WTC11 (cell line): ENCODE measurements around the gene KHDRBS1. TPM values are rescaled to one million over a fixed set of nuclear protein-coding genes. Genes with fewer than 3 reads are reported as not detected.

Experiments
- ATAC-seq: fragments of 200-7000 bp; cut with Tn5 transposase; 2 replicates; pipeline ENCODE4 v1.10.0; 2021; ENCODE audit warnings: mild to moderate bottlenecking, moderate library complexity
- CTCF ChIA-PET: fragments of 300-600 bp; sonication (Branson Sonifier 250); formaldehyde crosslinking; loops from one replicate; lab custom pipeline; 2021; ENCODE audit warnings: antibody characterized with exemption; lab: Charles Lee
- POLR2A ChIA-PET: fragments of 350-600 bp; sonication (Branson Sonifier 250); formaldehyde crosslinking; loops from one replicate; lab custom pipeline; 2021; ENCODE audit warnings: antibody characterized with exemption; lab: Charles Lee
- DNase-seq: peaks from one replicate; pipeline ENCODE4 v3.0.0; 2021; ENCODE audit warnings: low spot score
- H3K27ac Mint-ChIP-seq: 2 replicates; pipeline ENCODE4 v1.8.0; 2021; ENCODE audit warnings: mixed read lengths
- H3K27me3 Mint-ChIP-seq: 2 replicates; pipeline ENCODE4 v1.8.0; 2021; ENCODE audit warnings: low read depth, mild to moderate bottlenecking, moderate library complexity, mixed read lengths
- H3K36me3 Mint-ChIP-seq: 2 replicates; pipeline ENCODE4 v1.8.0; 2021; ENCODE audit warnings: mixed read lengths
- H3K4me1 Mint-ChIP-seq: 2 replicates; pipeline ENCODE4 v1.8.0; 2022; ENCODE audit warnings: mixed read lengths
- H3K4me3 Mint-ChIP-seq: 2 replicates; pipeline ENCODE4 v1.8.0; 2021; ENCODE audit warnings: mild to moderate bottlenecking, moderate library complexity, mixed read lengths
- H3K9me3 Mint-ChIP-seq: 2 replicates; pipeline ENCODE4 v1.8.0; 2021; ENCODE audit warnings: mixed read lengths
- ATF1 ChIP-seq: sonication (generic); formaldehyde crosslinking; IDR thresholded peaks from 2 replicates; pipeline ENCODE4 v1.8.1; 2023; ENCODE audit warnings: mild to moderate bottlenecking, moderate library complexity, missing genetic modification reagents
- CREB1 ChIP-seq: sonication (generic); formaldehyde crosslinking; IDR thresholded peaks from 2 replicates; pipeline ENCODE4 v1.8.0; 2023; ENCODE audit warnings: mild to moderate bottlenecking, missing genetic modification reagents
- CREM ChIP-seq: sonication (generic); formaldehyde crosslinking; IDR thresholded peaks from 2 replicates; pipeline ENCODE4 v1.8.1; 2022; ENCODE audit warnings: mild to moderate bottlenecking, missing genetic modification reagents, moderate library complexity
- EMX1 ChIP-seq: fragments of 250-450 bp; sonication (Bioruptor Pico); IDR thresholded peaks from 2 replicates; pipeline ENCODE4 v1.8.0; 2021; ENCODE audit warnings: mild to moderate bottlenecking
- FOXK1 ChIP-seq: sonication (generic); formaldehyde crosslinking; IDR thresholded peaks from 2 replicates; pipeline ENCODE4 v1.8.0; 2022; ENCODE audit warnings: mild to moderate bottlenecking, moderate library complexity, missing genetic modification reagents
- GRHL2 ChIP-seq: fragments of 250-450 bp; sonication (Bioruptor Pico); IDR thresholded peaks from 2 replicates; pipeline ENCODE4 v1.8.0; 2022; ENCODE audit warnings: mild to moderate bottlenecking, moderate library complexity; ENCODE audit not compliant: insufficient replicate concordance, severe bottlenecking
- KAT7 ChIP-seq: sonication (generic); formaldehyde crosslinking; IDR thresholded peaks from 2 replicates; pipeline ENCODE4 v1.8.1; 2023; ENCODE audit warnings: missing genetic modification reagents, mild to moderate bottlenecking, borderline replicate concordance
- MXD4 ChIP-seq: fragments of 250-450 bp; sonication (Bioruptor Pico); IDR thresholded peaks from 2 replicates; pipeline ENCODE4 v1.8.0; 2021; ENCODE audit warnings: mild to moderate bottlenecking, moderate library complexity, borderline replicate concordance
- MYBL2 ChIP-seq: sonication (generic); formaldehyde crosslinking; IDR thresholded peaks from 2 replicates; pipeline ENCODE4 v1.8.1; 2023; ENCODE audit warnings: mild to moderate bottlenecking, moderate library complexity, missing genetic modification reagents
- NFE2L1 ChIP-seq: sonication (generic); formaldehyde crosslinking; IDR thresholded peaks from 2 replicates; pipeline ENCODE4 v1.8.1; 2023; ENCODE audit warnings: missing genetic modification reagents
- SMAD4 ChIP-seq: sonication (generic); formaldehyde crosslinking; IDR thresholded peaks from 2 replicates; pipeline ENCODE4 v1.8.0; 2022; ENCODE audit warnings: mild to moderate bottlenecking, missing genetic modification reagents
- TEAD1 ChIP-seq: sonication (generic); formaldehyde crosslinking; IDR thresholded peaks from 2 replicates; pipeline ENCODE4 v1.8.0; 2022; ENCODE audit warnings: mild to moderate bottlenecking, missing genetic modification reagents
- TEAD4 ChIP-seq: sonication (generic); formaldehyde crosslinking; IDR thresholded peaks from 2 replicates; pipeline ENCODE4 v1.8.0; 2022; ENCODE audit warnings: mild to moderate bottlenecking, missing genetic modification reagents
- ZNF317 ChIP-seq: sonication (generic); formaldehyde crosslinking; IDR thresholded peaks from 2 replicates; pipeline ENCODE4 v1.8.1; 2023; ENCODE audit warnings: low read depth, mild to moderate bottlenecking, moderate library complexity, missing genetic modification reagents, borderline replicate concordance
- total RNA-seq: library from RNA; stranded (reverse); gene quantifications from 3 replicates; pipeline ENCODE4 v1.2.3, GENCODE V29; 2021
- TF ChIP-seq, protein P1 (sequence below): sonication (generic); formaldehyde crosslinking; IDR thresholded peaks from 2 replicates; pipeline ENCODE4 v1.8.1; 2023; ENCODE audit warnings: mild to moderate bottlenecking, missing genetic modification reagents, borderline replicate concordance
- TF ChIP-seq, protein P2 (sequence below): sonication (generic); formaldehyde crosslinking; IDR thresholded peaks from 2 replicates; pipeline ENCODE4 v1.8.1; 2023; ENCODE audit warnings: mild to moderate bottlenecking, missing genetic modification reagents, moderate library complexity
- TF ChIP-seq, protein P3 (sequence below): sonication (generic); formaldehyde crosslinking; IDR thresholded peaks from 2 replicates; pipeline ENCODE4 v1.8.1; 2022; ENCODE audit warnings: low read depth, missing genetic modification reagents, borderline replicate concordance
- TF ChIP-seq, protein P4 (sequence below): sonication (generic); formaldehyde crosslinking; IDR thresholded peaks from 2 replicates; pipeline ENCODE4 v1.8.1; 2023; ENCODE audit warnings: mild to moderate bottlenecking, moderate library complexity, missing genetic modification reagents
- TF ChIP-seq, protein P5 (sequence below): sonication (generic); formaldehyde crosslinking; IDR thresholded peaks from 2 replicates; pipeline ENCODE4 v1.8.0; 2022; ENCODE audit warnings: mild to moderate bottlenecking, missing genetic modification reagents
- TF ChIP-seq, protein P6 (sequence below): sonication (generic); formaldehyde crosslinking; IDR thresholded peaks from 2 replicates; pipeline ENCODE4 v1.8.1; 2022; ENCODE audit warnings: mild to moderate bottlenecking, missing genetic modification reagents, moderate library complexity, borderline replicate concordance

The KHDRBS1 gene
- total RNA-seq, 1 experiment from 2014 or later: 264 TPM

DNA sequence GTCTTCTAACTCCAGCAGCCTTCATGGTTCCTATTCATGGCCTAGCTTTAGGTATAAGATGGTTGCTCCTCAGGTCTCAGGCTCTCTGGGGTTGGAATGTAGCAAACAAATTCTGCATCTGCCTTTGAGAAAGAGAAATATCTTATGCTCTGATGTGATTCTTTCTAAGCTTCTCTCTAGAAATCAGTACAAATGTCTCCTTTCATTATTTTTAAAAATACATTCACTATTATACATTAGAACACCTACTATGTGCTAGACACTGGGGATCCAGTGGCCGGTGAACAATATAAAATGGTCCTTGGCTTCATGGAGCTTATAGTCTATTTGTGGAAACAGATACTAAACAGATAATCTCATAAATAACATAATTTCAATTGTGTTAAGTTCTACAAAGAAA lies 42.9 kb downstream of the KHDRBS1 start (continued):
- TF ChIP-seq SMAD4 (CRISPR knock-in tag): no peak

DNA sequence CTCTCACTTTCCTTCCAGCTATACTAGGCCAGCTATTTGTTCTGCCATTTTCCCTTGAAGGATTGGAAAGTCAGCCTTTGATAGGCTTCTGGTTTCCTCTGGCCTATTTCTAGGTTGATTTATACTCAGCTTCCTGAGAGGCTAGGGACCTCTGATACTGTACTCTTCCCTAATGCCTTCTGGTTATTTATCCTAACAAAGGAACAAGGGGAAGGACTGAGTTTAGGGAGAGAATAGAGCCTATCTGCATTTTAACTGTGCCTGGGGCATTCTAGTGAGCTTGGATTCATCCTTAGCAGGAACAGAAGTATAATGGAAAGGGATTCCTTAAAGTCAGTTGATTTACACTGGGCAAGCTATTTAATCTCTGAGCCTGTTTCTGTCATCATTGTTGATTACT lies 47.2 kb downstream of the KHDRBS1 start:
- peak; percentile 70 for ATAC-seq
- no peak for DNase-seq
- ChIA-PET POLR2A (interaction anchor here (1.1 kb wide), 1 partner anchor 12 kb away, joined by 5 read pairs; the partner anchor contains the start of gene TMEM39B), CTCF (interaction anchor here (0.5 to 3.6 kb wide), 8 partner anchors 12 to 1150 kb away, joined by 3 to 76 read pairs (median 4); partner anchors contain the start of gene TMEM39B)
- Mint-ChIP-seq H3K27me3 (no peaks in the 10 kb centered on the region), H3K4me3 (no peak overlapping the region), H3K27ac (no peak overlapping the region), H3K36me3 (peaks cover 54% of the 10 kb centered on the region), H3K9me3 (no peaks in the 10 kb centered on the region), H3K4me1 (peaks cover 49% of the 10 kb centered on the region)
- TF ChIP-seq, protein P1, sequence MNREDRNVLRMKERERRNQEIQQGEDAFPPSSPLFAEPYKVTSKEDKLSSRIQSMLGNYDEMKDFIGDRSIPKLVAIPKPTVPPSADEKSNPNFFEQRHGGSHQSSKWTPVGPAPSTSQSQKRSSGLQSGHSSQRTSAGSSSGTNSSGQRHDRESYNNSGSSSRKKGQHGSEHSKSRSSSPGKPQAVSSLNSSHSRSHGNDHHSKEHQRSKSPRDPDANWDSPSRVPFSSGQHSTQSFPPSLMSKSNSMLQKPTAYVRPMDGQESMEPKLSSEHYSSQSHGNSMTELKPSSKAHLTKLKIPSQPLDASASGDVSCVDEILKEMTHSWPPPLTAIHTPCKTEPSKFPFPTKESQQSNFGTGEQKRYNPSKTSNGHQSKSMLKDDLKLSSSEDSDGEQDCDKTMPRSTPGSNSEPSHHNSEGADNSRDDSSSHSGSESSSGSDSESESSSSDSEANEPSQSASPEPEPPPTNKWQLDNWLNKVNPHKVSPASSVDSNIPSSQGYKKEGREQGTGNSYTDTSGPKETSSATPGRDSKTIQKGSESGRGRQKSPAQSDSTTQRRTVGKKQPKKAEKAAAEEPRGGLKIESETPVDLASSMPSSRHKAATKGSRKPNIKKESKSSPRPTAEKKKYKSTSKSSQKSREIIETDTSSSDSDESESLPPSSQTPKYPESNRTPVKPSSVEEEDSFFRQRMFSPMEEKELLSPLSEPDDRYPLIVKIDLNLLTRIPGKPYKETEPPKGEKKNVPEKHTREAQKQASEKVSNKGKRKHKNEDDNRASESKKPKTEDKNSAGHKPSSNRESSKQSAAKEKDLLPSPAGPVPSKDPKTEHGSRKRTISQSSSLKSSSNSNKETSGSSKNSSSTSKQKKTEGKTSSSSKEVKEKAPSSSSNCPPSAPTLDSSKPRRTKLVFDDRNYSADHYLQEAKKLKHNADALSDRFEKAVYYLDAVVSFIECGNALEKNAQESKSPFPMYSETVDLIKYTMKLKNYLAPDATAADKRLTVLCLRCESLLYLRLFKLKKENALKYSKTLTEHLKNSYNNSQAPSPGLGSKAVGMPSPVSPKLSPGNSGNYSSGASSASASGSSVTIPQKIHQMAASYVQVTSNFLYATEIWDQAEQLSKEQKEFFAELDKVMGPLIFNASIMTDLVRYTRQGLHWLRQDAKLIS (CRISPR knock-in tag): no peak
- TF ChIP-seq FOXK1 (CRISPR knock-in tag): no peak
- TF ChIP-seq EMX1 (CRISPR knock-in tag): no peak
- TF ChIP-seq TEAD4 (CRISPR knock-in tag): no peak
- TF ChIP-seq, protein P2, sequence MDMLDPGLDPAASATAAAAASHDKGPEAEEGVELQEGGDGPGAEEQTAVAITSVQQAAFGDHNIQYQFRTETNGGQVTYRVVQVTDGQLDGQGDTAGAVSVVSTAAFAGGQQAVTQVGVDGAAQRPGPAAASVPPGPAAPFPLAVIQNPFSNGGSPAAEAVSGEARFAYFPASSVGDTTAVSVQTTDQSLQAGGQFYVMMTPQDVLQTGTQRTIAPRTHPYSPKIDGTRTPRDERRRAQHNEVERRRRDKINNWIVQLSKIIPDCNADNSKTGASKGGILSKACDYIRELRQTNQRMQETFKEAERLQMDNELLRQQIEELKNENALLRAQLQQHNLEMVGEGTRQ: no peak
- TF ChIP-seq, protein P3, sequence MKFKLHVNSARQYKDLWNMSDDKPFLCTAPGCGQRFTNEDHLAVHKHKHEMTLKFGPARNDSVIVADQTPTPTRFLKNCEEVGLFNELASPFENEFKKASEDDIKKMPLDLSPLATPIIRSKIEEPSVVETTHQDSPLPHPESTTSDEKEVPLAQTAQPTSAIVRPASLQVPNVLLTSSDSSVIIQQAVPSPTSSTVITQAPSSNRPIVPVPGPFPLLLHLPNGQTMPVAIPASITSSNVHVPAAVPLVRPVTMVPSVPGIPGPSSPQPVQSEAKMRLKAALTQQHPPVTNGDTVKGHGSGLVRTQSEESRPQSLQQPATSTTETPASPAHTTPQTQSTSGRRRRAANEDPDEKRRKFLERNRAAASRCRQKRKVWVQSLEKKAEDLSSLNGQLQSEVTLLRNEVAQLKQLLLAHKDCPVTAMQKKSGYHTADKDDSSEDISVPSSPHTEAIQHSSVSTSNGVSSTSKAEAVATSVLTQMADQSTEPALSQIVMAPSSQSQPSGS (CRISPR knock-in tag): no peak
- no peak for TF ChIP-seq MYBL2 (CRISPR knock-in tag)
- TF ChIP-seq KAT7: no peak
- TF ChIP-seq MXD4 (CRISPR knock-in tag): no peak
- no peak for TF ChIP-seq CREM (CRISPR knock-in tag)
- TF ChIP-seq, protein P4, sequence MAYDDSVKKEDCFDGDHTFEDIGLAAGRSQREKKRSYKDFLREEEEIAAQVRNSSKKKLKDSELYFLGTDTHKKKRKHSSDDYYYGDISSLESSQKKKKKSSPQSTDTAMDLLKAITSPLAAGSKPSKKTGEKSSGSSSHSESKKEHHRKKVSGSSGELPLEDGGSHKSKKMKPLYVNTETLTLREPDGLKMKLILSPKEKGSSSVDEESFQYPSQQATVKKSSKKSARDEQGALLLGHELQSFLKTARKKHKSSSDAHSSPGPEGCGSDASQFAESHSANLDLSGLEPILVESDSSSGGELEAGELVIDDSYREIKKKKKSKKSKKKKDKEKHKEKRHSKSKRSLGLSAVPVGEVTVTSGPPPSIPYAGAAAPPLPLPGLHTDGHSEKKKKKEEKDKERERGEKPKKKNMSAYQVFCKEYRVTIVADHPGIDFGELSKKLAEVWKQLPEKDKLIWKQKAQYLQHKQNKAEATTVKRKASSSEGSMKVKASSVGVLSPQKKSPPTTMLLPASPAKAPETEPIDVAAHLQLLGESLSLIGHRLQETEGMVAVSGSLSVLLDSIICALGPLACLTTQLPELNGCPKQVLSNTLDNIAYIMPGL (CRISPR knock-in tag): no peak
- no peak for TF ChIP-seq NFE2L1 (CRISPR knock-in tag)
- TF ChIP-seq ZNF317 (CRISPR knock-in tag): no peak
- TF ChIP-seq, protein P5, sequence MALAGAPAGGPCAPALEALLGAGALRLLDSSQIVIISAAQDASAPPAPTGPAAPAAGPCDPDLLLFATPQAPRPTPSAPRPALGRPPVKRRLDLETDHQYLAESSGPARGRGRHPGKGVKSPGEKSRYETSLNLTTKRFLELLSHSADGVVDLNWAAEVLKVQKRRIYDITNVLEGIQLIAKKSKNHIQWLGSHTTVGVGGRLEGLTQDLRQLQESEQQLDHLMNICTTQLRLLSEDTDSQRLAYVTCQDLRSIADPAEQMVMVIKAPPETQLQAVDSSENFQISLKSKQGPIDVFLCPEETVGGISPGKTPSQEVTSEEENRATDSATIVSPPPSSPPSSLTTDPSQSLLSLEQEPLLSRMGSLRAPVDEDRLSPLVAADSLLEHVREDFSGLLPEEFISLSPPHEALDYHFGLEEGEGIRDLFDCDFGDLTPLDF (CRISPR knock-in tag): no peak
- no peak for TF ChIP-seq CREB1
- TF ChIP-seq GRHL2: no peak
- no peak for TF ChIP-seq TEAD1 (CRISPR knock-in tag)
- no peak for TF ChIP-seq ATF1 (CRISPR knock-in tag)
- TF ChIP-seq, protein P6, sequence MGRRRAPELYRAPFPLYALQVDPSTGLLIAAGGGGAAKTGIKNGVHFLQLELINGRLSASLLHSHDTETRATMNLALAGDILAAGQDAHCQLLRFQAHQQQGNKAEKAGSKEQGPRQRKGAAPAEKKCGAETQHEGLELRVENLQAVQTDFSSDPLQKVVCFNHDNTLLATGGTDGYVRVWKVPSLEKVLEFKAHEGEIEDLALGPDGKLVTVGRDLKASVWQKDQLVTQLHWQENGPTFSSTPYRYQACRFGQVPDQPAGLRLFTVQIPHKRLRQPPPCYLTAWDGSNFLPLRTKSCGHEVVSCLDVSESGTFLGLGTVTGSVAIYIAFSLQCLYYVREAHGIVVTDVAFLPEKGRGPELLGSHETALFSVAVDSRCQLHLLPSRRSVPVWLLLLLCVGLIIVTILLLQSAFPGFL: no peak
